HG03521 (cell line): Measurements from ENCODE around the gene HPDL.

Source experiments
- ATAC-seq: cut with Tn5 transposase; IDR thresholded peaks from one replicate; pipeline ENCODE4 v1.9.1; 2021; ENCODE audit warnings: mild to moderate bottlenecking, moderate library complexity; ENCODE audit not compliant: unreplicated experiment

The HPDL gene

DNA sequence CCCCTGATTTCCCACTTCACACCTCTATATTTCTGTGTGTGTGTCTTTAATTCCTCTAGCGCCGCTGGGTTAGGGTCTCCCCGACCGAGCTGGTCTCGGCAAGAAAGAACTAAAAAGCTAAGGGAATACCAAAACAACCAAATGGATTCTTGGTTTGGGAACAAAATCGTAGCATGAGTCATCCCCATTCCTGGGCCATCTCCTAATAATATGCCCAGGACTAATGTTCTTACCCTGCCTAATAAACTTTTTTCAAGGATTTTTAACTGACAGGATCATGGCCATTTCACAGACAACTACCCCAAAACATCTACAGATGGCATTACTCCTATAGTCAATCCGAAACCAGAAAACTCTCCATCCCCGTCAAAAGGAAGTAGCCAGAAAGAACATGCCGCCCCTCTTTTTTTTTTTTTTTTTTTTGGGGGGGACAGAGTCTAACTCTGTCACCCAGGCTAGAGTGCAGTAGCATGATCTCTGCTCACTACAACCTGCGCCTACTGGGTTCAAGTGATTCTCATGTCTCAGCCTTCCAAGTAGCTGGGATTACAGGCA is 4.1 kb upstream of the HPDL start:
- no peak for ATAC-seq

DNA sequence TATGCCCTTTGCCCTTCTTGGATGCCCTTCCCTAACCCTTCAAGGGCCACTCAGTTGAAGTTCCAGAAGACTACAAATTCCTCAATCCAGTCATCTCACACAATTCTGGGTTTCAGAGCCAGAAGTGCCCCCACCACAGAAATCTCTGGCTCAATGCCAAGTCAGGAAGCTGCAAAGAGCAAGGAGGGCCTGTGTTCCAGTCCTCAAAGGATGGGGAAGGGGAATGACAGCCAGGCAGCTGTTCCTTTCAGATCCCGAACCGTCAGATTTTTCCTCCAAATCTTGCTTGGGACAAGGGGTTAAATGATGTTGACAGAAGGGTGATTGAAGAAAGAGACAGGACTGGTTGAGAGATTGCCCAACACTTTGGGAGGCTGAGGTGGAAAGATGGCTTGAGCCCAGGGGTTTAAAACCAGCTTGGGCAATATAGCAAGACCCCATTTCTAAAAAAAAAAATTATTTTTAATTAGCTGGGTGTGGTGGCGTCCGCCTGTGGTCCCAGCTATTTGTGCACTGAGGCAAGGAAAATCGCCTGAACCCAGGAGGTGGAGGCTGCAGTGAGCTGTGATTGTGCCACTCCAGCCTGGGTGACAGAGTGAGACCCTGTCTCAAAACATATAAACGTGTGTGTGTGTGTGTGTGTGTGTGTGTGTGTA is 716 bp upstream of the HPDL start:
- no peak for ATAC-seq

DNA sequence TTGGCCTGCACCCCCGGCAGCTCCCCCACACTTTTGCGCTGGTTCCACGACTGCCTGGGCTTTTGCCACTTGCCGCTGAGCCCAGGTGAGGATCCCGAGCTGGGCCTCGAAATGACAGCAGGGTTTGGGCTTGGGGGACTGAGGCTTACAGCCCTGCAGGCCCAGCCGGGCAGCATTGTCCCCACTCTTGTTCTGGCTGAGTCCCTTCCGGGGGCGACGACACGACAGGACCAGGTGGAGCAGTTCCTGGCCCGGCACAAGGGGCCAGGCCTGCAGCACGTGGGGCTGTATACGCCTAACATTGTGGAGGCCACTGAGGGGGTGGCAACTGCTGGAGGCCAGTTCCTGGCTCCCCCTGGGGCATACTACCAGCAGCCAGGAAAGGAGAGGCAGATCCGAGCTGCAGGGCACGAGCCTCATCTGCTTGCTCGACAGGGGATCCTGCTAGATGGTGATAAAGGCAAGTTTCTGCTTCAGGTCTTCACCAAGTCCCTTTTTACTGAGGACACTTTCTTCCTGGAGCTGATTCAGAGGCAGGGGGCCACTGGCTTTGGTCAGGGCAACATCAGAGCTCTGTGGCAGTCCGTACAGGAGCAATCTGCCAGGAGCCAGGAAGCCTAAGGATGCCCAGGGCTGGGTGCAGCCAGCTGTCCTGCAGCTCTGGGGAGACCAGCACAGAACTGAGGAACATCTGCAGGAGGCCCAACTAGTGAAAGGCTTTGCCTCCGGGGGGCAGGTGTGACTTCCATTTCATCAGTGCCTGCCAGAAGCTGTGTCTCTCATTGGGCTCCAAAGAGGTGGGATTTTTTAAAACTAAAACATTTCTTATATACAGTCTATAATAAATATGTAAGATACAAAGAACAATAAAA is 1.2 kb downstream of the HPDL start:
- ATAC-seq: no peak

DNA sequence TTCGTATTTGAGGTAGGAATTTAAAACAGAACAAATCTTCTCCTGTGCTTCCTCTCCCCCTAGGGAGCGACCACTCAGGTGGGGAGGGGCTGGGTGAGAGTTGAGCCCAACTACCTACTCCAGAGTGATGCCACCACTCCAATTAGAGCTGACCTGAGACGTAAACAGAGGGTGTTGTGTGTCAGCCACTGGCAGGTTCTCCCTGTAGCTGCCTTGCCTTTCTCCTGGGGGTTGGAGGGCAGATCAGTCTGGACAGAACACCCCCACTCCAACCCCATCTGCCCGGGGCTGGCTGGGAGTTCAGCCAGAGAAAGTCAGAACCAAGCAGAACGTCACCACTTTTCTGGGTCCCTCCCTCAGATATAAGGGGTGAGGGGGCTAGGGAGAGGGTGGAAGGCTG is 2.0 kb downstream of the HPDL start:
- no peak for ATAC-seq

DNA sequence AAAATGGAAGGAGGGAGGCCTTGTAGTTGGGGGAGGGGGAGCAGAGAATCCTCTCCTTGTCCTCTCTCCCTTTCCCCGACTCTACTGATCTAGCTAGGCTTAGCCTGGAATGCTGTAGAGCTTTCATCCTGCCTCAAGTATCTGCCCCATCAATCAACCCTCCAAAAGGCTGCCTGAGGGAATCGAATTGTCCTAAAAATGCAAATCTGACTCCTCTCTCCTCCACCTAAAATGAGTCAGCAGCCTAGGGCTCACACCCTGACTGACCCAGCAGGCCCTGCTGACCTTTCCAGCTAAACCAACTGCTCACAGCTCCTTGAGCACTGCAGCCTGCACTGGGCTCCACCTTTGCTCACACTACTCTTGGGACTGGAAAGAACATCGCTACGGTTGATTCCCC is 2.8 kb downstream of the HPDL start:
- no peak for ATAC-seq

DNA sequence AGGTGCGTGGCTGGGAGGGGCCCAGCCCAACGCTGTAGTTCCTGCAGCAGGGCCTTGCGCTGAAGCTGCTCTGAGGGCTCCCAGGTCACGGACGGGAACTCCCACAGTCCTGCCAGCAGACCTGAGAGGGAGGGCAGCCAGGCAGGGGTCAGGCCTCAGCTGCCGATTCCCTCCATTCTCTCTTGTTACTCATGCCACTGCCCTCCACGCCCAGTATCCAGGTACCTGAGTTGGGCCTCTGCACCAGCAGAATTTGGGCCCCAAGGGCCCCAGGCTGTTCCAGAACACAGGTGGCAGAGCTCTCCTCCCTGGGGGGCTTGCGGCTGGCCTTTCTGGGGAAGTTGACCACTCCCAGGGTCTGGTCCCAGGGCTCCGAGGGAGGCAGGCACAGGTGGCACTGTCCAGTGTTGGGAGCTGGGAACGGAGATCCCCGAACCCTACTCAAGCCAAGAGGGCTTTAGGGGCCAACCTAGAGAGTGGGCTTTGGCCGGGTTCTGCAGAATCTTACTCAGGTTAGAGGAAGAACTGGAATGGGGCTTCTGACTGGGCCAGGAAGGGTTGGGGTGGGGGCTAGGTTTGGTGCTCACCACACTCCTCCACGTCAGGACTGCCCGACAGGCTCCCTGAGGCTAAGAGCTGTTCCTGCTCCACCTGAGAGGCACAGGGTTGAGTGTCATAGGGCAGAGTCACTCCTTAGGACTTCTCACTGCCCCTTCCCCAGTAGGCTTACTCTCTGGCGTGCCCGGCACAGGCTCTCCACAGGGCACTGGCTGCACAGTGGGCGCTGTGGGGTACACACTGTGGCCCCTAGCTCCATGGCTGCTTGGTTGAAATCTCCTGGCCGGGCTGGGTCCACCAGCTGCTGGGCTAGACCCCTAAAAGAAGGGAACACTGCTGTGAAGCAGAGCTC is 5.0 kb downstream of the HPDL start:
- ATAC-seq: no peak

DNA sequence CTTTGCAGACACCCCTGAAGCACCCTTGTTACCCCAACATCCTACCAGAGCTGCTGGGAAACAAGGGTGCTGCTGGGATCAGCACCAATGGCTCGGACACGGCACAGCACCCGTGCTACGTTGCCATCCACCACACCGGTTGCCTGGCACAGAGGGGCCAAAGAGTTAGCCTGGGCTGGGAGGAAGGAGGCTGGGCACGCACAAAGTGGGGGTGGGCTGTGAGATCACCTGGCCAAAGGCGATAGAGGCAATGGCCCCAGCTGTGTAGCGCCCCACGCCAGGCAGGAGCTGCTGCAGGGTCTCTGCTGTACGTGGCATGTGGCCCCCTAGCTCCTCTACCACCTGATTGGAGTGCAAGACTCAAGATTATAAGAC is 5.6 kb downstream of the HPDL start:
- no peak for ATAC-seq

DNA sequence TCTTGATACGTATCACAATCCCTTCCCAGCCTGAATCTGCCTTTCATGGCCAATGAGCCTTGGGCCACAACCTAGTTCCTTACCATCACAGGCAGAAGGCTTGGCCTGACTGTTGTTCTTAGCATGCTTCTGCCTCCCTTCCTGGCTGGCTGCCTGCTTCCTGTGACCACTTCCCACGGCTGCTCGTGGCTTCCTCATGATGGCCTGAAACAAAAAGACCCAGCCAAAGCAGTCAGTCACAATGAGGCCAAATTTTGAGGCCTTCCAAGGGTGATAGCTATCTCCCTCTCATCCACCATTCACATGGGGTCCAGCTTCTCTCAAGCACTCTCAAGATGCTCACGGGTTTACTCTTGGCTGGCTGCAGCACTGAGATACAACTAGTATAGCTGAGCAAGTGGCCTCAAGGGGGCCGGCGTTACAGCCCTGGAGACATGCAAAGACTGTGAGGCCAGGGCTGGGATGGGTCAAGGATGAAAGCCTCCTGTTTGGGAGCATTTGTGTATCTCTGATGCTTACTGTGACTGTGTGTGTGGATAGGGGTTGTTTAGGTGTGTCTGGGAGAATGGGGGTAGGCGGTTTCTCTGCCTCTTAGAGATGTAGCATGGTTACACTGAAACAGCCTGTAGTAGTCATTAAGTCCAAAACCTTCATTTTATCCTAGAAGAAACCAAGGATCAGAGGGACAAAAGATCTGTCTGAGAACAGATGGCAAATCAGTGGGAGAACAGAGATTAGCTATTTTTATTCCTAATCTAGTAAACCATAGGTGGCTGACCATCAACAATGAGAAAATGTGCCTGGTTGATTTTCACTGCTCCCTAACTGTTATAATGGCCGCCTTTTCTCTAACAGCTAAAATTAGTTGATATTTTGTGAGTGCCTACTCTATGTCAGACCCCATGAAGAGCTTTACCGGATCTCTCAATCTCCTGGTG is 7.9 kb downstream of the HPDL start:
- no peak for ATAC-seq

DNA sequence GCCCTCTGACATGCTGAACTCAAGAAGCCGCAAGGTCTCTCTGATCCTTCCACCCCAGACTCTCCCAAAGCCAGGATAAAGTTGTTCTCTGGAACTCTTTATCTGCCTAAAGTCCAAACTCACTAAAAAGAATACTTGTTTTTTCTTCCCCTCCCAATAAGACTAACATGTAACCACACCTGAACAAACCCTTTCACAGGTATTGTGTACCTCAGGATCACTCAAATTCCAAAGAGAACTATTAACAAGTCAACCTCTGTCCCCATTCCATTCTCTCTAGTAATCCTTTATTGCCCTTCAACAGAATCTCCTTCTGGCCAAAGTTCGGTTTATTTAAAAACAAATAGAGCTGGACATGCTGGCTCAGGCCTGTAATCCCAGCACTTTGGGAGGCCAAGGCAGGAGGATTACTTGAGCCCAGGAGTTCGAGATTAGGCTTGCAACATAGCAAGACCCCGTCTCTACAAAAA is 9.2 kb downstream of the HPDL start:
- ATAC-seq: no peak

DNA sequence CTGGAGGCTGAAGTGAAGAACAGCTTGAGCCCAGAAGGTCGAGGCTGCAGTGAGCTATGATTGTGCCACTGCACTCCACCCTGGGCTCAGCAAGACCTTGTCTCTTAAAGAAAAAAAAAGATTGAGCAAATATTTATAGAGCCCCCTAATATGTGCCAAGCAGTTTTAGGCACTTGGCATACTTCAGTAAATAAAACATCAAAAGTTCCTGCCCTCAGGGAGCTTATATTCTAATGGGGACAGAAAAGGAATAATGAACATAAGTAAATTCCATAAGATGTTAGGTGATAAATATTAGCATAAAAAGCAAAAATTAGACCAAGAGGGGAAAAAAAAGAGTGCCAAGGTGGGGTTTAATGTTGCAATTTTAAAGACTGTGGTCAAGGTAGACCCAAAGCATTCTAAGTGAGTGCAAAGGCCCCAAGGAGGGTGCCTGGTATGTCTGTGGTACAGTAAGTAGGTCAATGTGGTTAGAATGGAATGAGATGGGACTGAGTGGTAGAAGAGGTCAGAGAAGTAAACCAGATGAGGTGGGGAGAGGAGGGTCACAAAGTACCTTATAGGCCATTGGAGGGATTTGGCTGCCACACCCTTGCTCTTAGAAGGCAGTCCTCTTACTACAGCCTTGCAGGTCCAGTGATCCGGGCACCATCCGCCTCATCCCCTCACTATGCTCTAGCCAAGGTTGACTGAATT is 11.1 kb downstream of the HPDL start:
- no peak for ATAC-seq

DNA sequence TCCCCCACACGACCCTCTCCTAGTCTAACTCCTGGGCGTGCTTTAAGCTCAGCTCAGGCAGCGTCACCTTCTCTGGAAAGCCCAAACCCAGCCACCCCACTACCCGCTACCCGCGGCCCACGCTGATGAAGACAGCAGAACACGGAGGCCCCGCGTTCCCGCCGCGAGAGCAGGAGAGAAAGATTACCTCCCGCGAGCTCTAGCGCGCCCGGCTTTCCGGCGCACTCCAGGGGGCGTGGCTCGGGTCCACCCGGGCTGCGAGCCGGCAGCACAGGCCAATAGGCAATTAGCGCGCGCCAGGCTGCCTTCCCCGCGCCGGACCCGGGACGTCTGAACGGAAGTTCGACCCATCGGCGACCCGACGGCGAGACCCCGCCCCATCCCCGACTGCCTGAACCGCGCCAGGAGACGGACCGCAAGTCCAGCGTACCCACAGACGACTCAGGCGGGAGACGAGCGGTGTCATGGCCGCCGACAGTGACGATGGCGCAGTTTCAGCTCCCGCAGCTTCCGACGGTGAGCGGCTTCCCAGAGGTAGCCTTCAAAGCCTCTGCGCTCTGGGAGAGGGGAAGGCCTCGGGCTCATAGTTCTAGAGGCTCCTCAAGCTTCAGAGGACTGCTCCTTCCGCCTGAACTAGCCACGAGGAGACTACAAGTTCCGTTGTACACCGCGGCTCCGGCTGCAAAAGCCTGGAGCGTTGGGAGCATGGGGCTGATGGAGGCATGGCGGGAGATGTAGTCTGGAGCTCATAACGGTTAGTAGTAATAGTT is 13.3 kb downstream of the HPDL start, which contains the start of the genes MUTYH and TOE1:
TSS of gene MUTYH (minus strand) at position 652 of the 770 bp plus-strand sequence. CDS start 5,935 bp downstream, outside the sequence.
TSS of gene TOE1 (plus strand) at position 382 of the 770 bp plus-strand sequence. CDS start at position 465, 83 bp downstream.
- peak; percentile 79 for ATAC-seq

DNA sequence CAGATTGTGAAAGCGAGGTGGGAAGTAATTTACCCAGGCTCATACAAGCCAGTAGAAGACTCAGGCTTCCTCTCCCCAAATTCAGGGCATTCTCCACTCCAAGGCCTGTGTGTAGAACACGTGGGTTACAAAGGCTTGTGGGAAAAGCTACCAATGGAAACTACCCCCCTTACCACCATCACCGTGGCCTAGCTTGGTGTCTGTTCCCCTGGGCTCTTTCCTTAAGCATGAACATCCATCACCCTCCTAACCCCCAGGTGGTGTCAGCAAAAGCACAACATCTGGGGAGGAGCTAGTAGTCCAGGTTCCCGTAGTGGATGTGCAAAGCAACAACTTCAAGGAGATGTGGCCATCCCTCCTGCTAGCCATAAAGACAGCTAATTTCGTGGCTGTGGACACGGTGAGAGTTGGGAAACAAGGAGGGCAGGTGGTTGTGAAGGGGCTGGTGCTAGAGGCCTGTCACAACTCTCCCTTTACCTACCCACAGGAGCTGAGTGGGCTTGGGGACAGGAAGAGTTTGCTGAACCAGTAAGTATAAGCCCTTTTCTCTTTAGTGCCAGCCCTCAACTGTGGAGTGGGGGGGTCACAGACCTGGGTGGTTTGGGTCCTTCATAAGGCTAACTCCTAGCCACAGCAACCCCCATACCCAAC is 14.2 kb downstream of the HPDL start:
- no peak for ATAC-seq

DNA sequence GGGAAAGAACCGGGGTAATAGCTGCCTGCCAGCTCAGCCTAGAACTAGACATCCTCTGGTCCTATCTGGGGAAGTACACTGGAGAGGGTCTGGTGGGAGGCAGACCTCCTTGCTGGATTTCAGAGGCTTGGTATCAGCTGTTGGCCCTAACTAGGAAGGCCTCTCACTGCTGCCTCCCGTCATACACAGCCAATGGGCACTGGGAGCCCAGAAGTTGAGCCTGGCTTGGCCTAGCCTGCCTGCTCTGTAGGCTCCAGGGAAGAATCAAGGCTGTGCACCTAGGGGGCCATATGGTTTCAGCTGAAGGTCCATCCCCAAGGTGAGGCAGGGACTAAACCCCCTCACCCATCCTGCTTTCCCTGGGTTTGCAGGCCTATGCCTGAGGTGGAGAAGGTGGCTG is 17.8 kb downstream of the HPDL start:
- no peak for ATAC-seq

DNA sequence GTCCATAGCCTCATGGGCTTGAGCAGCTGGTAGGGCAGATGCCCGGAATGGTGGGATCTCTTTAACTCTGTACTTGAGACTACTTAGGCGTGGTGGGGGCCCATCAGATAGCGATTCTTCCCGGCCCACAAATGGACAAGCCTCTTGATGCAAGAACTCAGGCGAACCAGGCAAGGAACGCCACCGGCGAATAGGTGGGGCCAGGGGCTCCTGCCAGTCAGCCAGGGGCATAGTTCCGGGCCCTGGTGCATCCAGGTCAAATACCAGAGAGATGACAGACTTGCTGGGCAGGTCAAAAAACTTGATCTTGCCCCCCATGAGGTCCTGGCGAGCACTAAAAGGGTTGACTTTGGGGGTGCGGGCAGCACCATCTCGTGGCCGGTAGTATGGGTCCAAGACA is 18.3 kb downstream of the HPDL start:
- no peak for ATAC-seq

DNA sequence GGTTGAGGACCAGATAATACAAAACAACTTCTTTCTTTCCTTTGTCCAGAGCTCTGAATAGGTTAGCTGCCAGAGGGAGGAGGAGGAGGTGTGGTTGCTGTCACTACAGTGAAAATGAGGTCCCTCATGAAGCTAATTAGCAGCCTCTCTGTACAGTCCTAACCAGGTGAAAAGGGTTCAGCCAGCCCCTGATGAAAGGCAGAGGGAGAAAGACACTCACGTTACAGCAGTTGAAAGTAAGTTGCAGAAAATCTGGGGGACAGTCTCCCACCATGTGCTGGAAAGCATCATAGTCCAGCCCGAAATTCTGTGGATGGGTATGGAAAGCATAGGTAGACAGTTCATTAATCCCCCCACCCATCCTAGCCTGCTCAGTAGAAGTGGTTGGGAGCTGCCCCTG is 19.8 kb downstream of the HPDL start:
- ATAC-seq: no peak

DNA sequence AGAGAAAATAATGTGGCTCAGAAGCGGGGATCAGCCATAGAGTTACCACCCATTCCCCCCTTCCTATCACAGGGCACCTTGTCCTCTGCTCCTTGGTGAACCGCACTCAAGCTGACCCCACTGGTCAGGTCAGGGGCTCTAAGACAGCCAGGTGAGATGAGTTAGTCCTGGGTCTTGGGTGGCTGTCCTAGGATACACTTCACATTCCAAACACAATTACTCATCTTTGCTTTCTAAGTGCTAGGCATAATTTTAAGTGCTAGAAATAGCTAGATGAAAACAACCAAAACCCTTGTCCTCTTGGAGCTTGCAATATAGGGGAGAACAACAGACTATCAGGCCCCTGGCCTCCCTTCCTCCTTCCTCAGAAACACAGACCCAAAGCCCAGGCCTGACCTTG is 21.3 kb downstream of the HPDL start:
- no peak for ATAC-seq

DNA sequence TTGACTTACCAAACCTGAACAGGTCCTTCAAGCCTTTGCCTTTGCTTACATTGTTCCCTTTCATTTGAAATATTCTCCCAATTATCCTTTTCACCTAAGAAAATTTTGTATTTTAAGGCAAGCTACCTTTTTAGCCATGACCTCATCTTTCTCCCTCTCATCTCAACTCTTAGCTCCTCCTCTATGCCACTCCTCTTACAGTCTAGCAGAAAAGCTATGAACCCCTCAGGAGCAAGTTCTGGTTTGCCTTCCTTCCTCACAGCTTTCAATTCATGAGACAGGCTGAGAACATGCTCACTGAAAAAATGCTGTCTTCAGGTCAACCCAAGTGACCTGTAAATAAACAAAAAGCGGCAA is 21.9 kb downstream of the HPDL start:
- ATAC-seq: no peak
